ENCODE results near the gene OR7A10. TPM values are rescaled to one million over a fixed set of nuclear protein-coding genes. Genes with fewer than 3 reads are reported as not detected.

Gene OR7A10
- total RNA-seq, 1 experiment from 2014 or later = not detected

DNA sequence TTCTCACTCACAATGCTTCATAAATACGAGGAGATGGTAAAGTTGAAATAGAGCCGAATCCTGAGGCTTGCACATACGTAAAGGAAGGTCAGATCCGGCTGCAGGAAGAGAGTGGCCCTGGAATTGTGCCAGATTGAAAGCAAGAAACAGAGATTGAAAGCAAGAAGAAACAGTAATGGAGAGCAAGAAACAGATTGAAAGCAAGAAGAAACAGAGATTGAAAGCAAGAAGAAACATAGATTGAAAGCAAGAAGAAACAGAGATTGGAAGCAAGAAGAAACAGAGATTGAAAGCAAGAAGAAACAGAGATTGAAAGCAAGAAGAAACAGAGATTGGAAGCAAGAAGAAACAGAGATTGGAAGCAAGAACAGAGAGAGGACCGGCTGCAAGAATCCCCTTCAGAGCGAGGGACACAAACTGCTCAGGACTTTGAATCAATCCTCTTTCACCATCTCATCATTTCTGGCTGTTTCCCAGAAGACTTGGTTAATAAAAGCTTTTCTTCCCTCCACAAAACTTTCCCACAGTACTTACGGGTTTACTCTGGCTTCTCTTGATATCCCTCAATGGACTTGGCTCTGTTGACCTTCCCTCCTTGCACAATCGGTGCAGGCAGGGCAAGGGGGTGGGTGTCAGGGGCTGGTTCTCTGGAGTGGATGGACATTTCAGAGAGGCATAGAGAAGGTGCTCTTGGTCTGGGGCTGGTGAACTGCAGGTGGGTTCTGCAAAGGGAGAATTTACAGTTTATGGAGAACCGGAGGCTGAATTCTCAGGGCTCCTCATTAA, 39.3 kb downstream of the OR7A10 start:
- H3K9me3 Mint-ChIP-seq = peaks cover 3% of the 10 kb centered on the region

DNA sequence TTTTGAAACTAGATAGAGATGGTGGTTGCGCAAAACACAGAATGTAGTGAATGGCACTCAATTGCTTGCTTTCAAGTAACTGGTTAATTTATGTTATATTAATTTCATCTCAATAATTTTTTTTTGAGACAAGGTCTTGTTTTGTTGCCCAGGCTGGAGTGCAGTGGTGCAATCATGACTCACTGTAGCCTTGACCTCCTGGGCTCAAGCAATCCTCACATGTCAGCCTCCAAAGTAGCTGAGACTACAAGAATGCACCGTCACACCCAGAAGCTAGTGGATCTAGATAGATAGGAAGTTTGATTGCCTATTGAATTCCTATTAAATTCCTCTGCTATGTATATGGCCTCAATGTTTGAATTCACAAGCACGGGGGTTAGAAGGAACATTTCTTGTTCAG, 44.0 kb downstream of the OR7A10 start:
- Mint-ChIP-seq H3K27me3 (ENCODE audit: low read depth) (no peaks in the 10 kb centered on the region; the same call in 1 of the 2 replicates), H3K9me3 (peaks cover 3% of the 10 kb centered on the region), H3K4me3 (no peak overlapping the region), H3K27ac (no peak overlapping the region), H3K36me3 (no peaks in the 10 kb centered on the region), H3K4me1 (peaks cover 17% of the 10 kb centered on the region)
- DNase-seq (ENCODE audit: low spot score) = no peak
- ATAC-seq = no peak
- CTCF ChIA-PET = interaction anchor here (1.7 kb wide), 1 partner anchor 19 kb away, joined by 9 read pairs; no protein-coding TSS in a partner anchor
- POLR2A ChIA-PET = no interaction called here
- TF ChIP-seq, protein P1, sequence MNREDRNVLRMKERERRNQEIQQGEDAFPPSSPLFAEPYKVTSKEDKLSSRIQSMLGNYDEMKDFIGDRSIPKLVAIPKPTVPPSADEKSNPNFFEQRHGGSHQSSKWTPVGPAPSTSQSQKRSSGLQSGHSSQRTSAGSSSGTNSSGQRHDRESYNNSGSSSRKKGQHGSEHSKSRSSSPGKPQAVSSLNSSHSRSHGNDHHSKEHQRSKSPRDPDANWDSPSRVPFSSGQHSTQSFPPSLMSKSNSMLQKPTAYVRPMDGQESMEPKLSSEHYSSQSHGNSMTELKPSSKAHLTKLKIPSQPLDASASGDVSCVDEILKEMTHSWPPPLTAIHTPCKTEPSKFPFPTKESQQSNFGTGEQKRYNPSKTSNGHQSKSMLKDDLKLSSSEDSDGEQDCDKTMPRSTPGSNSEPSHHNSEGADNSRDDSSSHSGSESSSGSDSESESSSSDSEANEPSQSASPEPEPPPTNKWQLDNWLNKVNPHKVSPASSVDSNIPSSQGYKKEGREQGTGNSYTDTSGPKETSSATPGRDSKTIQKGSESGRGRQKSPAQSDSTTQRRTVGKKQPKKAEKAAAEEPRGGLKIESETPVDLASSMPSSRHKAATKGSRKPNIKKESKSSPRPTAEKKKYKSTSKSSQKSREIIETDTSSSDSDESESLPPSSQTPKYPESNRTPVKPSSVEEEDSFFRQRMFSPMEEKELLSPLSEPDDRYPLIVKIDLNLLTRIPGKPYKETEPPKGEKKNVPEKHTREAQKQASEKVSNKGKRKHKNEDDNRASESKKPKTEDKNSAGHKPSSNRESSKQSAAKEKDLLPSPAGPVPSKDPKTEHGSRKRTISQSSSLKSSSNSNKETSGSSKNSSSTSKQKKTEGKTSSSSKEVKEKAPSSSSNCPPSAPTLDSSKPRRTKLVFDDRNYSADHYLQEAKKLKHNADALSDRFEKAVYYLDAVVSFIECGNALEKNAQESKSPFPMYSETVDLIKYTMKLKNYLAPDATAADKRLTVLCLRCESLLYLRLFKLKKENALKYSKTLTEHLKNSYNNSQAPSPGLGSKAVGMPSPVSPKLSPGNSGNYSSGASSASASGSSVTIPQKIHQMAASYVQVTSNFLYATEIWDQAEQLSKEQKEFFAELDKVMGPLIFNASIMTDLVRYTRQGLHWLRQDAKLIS (CRISPR knock-in tag; IDR thresholded peaks at IDR 0.05; ENCODE audit: borderline replicate concordance) = no peak
- no peak for TF ChIP-seq ZBTB21 (CRISPR knock-in tag; IDR thresholded peaks at IDR 0.05; ENCODE audit: borderline replicate concordance)
- TF ChIP-seq CREB1 (CRISPR knock-in tag; IDR thresholded peaks at IDR 0.05) = no peak
- no peak for TF ChIP-seq ZNF138 (CRISPR knock-in tag; conservative IDR thresholded peaks at IDR 0.05)
- TF ChIP-seq TP53 (CRISPR knock-in tag; IDR thresholded peaks at IDR 0.05) = no peak
- no peak for TF ChIP-seq KAT7 (CRISPR knock-in tag; IDR thresholded peaks at IDR 0.05; ENCODE audit: borderline replicate concordance)
- TF ChIP-seq, protein P2, sequence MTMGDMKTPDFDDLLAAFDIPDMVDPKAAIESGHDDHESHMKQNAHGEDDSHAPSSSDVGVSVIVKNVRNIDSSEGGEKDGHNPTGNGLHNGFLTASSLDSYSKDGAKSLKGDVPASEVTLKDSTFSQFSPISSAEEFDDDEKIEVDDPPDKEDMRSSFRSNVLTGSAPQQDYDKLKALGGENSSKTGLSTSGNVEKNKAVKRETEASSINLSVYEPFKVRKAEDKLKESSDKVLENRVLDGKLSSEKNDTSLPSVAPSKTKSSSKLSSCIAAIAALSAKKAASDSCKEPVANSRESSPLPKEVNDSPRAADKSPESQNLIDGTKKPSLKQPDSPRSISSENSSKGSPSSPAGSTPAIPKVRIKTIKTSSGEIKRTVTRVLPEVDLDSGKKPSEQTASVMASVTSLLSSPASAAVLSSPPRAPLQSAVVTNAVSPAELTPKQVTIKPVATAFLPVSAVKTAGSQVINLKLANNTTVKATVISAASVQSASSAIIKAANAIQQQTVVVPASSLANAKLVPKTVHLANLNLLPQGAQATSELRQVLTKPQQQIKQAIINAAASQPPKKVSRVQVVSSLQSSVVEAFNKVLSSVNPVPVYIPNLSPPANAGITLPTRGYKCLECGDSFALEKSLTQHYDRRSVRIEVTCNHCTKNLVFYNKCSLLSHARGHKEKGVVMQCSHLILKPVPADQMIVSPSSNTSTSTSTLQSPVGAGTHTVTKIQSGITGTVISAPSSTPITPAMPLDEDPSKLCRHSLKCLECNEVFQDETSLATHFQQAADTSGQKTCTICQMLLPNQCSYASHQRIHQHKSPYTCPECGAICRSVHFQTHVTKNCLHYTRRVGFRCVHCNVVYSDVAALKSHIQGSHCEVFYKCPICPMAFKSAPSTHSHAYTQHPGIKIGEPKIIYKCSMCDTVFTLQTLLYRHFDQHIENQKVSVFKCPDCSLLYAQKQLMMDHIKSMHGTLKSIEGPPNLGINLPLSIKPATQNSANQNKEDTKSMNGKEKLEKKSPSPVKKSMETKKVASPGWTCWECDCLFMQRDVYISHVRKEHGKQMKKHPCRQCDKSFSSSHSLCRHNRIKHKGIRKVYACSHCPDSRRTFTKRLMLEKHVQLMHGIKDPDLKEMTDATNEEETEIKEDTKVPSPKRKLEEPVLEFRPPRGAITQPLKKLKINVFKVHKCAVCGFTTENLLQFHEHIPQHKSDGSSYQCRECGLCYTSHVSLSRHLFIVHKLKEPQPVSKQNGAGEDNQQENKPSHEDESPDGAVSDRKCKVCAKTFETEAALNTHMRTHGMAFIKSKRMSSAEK (CRISPR knock-in tag; IDR thresholded peaks at IDR 0.05; ENCODE audit: borderline replicate concordance) = no peak
- no peak for TF ChIP-seq ETV6 (CRISPR knock-in tag; IDR thresholded peaks at IDR 0.05)
- TF ChIP-seq RELA (CRISPR knock-in tag; IDR thresholded peaks at IDR 0.05; ENCODE audit: borderline replicate concordance) = no peak
- TF ChIP-seq, protein P3, sequence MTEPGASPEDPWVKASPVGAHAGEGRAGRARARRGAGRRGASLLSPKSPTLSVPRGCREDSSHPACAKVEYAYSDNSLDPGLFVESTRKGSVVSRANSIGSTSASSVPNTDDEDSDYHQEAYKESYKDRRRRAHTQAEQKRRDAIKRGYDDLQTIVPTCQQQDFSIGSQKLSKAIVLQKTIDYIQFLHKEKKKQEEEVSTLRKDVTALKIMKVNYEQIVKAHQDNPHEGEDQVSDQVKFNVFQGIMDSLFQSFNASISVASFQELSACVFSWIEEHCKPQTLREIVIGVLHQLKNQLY (CRISPR knock-in tag; IDR thresholded peaks at IDR 0.05) = no peak
- TF ChIP-seq SOX15 (CRISPR knock-in tag; IDR thresholded peaks at IDR 0.05) = no peak
- TF ChIP-seq, protein P4, sequence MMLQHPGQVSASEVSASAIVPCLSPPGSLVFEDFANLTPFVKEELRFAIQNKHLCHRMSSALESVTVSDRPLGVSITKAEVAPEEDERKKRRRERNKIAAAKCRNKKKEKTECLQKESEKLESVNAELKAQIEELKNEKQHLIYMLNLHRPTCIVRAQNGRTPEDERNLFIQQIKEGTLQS (CRISPR knock-in tag; conservative IDR thresholded peaks at IDR 0.05) = no peak
- TF ChIP-seq, protein P5, sequence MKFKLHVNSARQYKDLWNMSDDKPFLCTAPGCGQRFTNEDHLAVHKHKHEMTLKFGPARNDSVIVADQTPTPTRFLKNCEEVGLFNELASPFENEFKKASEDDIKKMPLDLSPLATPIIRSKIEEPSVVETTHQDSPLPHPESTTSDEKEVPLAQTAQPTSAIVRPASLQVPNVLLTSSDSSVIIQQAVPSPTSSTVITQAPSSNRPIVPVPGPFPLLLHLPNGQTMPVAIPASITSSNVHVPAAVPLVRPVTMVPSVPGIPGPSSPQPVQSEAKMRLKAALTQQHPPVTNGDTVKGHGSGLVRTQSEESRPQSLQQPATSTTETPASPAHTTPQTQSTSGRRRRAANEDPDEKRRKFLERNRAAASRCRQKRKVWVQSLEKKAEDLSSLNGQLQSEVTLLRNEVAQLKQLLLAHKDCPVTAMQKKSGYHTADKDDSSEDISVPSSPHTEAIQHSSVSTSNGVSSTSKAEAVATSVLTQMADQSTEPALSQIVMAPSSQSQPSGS (CRISPR knock-in tag; IDR thresholded peaks at IDR 0.05; ENCODE audit: borderline replicate concordance, low read depth) = no peak
- TF ChIP-seq PRRX2 (CRISPR knock-in tag; IDR thresholded peaks at IDR 0.05) = no peak
- TF ChIP-seq, protein P6, sequence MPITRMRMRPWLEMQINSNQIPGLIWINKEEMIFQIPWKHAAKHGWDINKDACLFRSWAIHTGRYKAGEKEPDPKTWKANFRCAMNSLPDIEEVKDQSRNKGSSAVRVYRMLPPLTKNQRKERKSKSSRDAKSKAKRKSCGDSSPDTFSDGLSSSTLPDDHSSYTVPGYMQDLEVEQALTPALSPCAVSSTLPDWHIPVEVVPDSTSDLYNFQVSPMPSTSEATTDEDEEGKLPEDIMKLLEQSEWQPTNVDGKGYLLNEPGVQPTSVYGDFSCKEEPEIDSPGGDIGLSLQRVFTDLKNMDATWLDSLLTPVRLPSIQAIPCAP (CRISPR knock-in tag; IDR thresholded peaks at IDR 0.05) = no peak
- TF ChIP-seq EMX1 (CRISPR knock-in tag; IDR thresholded peaks at IDR 0.05) = no peak
- TF ChIP-seq TCF7 (CRISPR knock-in tag; IDR thresholded peaks at IDR 0.05; ENCODE audit: low read depth) = no peak
- TF ChIP-seq, protein P7, sequence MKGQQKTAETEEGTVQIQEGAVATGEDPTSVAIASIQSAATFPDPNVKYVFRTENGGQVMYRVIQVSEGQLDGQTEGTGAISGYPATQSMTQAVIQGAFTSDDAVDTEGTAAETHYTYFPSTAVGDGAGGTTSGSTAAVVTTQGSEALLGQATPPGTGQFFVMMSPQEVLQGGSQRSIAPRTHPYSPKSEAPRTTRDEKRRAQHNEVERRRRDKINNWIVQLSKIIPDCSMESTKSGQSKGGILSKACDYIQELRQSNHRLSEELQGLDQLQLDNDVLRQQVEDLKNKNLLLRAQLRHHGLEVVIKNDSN (CRISPR knock-in tag; IDR thresholded peaks at IDR 0.05) = no peak

More for the DNA sequence above, 39.3 kb downstream of the OR7A10 start:
- ChIA-PET CTCF (interaction anchor here (1.9 kb wide), 1 partner anchor 23 kb away, joined by 8 read pairs; no protein-coding TSS in a partner anchor), POLR2A (interaction anchor here (0.5 kb wide), 1 partner anchor 397 kb away, joined by 4 read pairs; no protein-coding TSS in a partner anchor)
- H3K4me1 Mint-ChIP-seq = peaks cover 10% of the 10 kb centered on the region
- no peak overlapping the region for H3K4me3 Mint-ChIP-seq
- H3K27me3 Mint-ChIP-seq (ENCODE audit: low read depth) = no peaks in the 10 kb centered on the region
- DNase-seq (ENCODE audit: low spot score) (no peak), ATAC-seq (no peak)
- no peak overlapping the region for H3K27ac Mint-ChIP-seq
- TF ChIP-seq ETV6 (CRISPR knock-in tag; IDR thresholded peaks at IDR 0.05) = no peak
- TF ChIP-seq, protein P8, sequence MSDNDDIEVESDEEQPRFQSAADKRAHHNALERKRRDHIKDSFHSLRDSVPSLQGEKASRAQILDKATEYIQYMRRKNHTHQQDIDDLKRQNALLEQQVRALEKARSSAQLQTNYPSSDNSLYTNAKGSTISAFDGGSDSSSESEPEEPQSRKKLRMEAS (CRISPR knock-in tag; IDR thresholded peaks at IDR 0.05) = no peak
- TF ChIP-seq, protein P7 (CRISPR knock-in tag; IDR thresholded peaks at IDR 0.05) = no peak
- H3K36me3 Mint-ChIP-seq = no peaks in the 10 kb centered on the region
